ENCODE measurements around the gene ABCC4.

GRCh38 chr13:95133498-95133897 is 167.8 kb downstream of the ABCC4 start:
- TF ChIP-seq EZH2 (IDR thresholded peaks at IDR 0.05; ENCODE audit: low read depth, unreplicated experiment) = no peak
- TF ChIP-seq CTCF (conservative IDR thresholded peaks at IDR 0.05; ENCODE audit: low read depth in 2 of 2) = peak in 1 of 2 experiments; percentile 21; a peak in 1 of 4 replicates
- no peak for TF ChIP-seq POLR2AphosphoS5 (IDR thresholded peaks at IDR 0.05; ENCODE audit: low read depth)
- no peak for TF ChIP-seq EZH2phosphoT487 (IDR thresholded peaks at IDR 0.05; ENCODE audit: unreplicated experiment)
- TF ChIP-seq REST (IDR thresholded peaks at IDR 0.05; ENCODE audit: unreplicated experiment) = no peak
- no peak for TF ChIP-seq STAT1 (IDR thresholded peaks at IDR 0.05; ENCODE audit: unreplicated experiment)
- TF ChIP-seq CREB1 (CRISPR knock-in tag; IDR thresholded peaks at IDR 0.05; ENCODE audit: low read depth) = no peak
- no peak for TF ChIP-seq ETS1 (IDR thresholded peaks at IDR 0.05)
- TF ChIP-seq JUNB (IDR thresholded peaks at IDR 0.05; ENCODE audit: unreplicated experiment) = no peak
- TF ChIP-seq ZNF331 (CRISPR knock-in tag; IDR thresholded peaks at IDR 0.05; ENCODE audit: low read depth) = no peak
- no peak for TF ChIP-seq ZNF114 (CRISPR knock-in tag; IDR thresholded peaks at IDR 0.05)
